GM18517 (cell line): ENCODE results near the gene VENTX.

Experiments
- ATAC-seq: cut with Tn5 transposase; IDR thresholded peaks from one replicate; pipeline ENCODE4 v1.9.1; 2021; ENCODE audit warnings: mild to moderate bottlenecking, moderate library complexity; ENCODE audit not compliant: unreplicated experiment

Gene VENTX

GRCh38 chr10:133270773-133271297, 33.2 kb downstream of the VENTX start:
- ATAC-seq = no peak

GRCh38 chr10:133271521-133272300, 34.1 kb downstream of the VENTX start:
- no peak for ATAC-seq

GRCh38 chr10:133272301-133272963, 34.8 kb downstream of the VENTX start:
- no peak for ATAC-seq

- ATAC-seq = no peak
Measured at GRCh38 chr10:133272964-133273420, 35.3 kb downstream of the VENTX start.

- no peak for ATAC-seq
Measured at GRCh38 chr10:133273534-133274143, 36.0 kb downstream of the VENTX start.

GRCh38 chr10:133274751-133275683, 37.4 kb downstream of the VENTX start:
- peak; percentile 45 for ATAC-seq

- peak; percentile 43 for ATAC-seq
Measured at GRCh38 chr10:133275684-133276092, 38.0 kb downstream of the VENTX start.

GRCh38 chr10:133276100-133276434, 38.4 kb downstream of the VENTX start:
- ATAC-seq = no peak

- no peak for ATAC-seq
Measured at GRCh38 chr10:133276435-133277201, 39.0 kb downstream of the VENTX start, which contains the start of gene ADAM8. TSS of gene ADAM8 (minus strand) at chr10:133276868. CDS start at chr10:133276817, 51 bp downstream.

GRCh38 chr10:133277277-133277992, 39.8 kb downstream of the VENTX start:
- no peak for ATAC-seq

- no peak for ATAC-seq
Measured at GRCh38 chr10:133277993-133278576, 40.4 kb downstream of the VENTX start.

GRCh38 chr10:133278577-133279265, 41.1 kb downstream of the VENTX start:
- ATAC-seq = peak; percentile 29

- no peak for ATAC-seq
Measured at GRCh38 chr10:133279326-133280226, 41.9 kb downstream of the VENTX start.

- no peak for ATAC-seq
Measured at GRCh38 chr10:133280391-133281059, 42.9 kb downstream of the VENTX start.

GRCh38 chr10:133281084-133281483, 43.4 kb downstream of the VENTX start:
- no peak for ATAC-seq

GRCh38 chr10:133281628-133282372, 44.1 kb downstream of the VENTX start:
- no peak for ATAC-seq
